Effector CD4-positive, alpha-beta T cell (primary cell): ENCODE data around the gene KCNA3.
"Not testable (repeated sequence)": the region's sequence is repeated elsewhere in the genome, so short reads cannot be mapped to it uniquely, and the experiment has no call there.

Source experiments
- DNase-seq: peaks from one replicate; pipeline ENCODE4 v3.0.0-alpha.2; 2020

KCNA3 gene

DNA sequence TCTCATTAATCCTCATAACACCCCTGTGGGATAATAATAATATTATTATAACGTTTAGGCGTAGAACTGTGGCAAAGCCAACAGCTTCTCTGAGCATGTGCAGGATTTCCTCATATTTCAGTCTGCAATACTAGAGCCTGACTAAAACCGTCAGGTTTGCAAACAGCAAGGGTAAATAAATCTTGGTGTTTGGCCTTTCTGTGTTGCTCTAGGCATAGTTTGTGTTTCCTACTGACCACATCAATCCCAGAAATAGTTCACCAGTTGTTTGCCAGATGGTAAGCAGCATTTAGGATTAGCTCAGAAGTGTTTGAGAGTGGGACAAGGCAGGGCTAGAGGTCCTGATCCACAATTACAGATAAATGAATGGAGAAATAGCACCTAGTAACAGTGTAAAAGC, 2.8 kb upstream of the KCNA3 start:
- no peak for DNase-seq

DNA sequence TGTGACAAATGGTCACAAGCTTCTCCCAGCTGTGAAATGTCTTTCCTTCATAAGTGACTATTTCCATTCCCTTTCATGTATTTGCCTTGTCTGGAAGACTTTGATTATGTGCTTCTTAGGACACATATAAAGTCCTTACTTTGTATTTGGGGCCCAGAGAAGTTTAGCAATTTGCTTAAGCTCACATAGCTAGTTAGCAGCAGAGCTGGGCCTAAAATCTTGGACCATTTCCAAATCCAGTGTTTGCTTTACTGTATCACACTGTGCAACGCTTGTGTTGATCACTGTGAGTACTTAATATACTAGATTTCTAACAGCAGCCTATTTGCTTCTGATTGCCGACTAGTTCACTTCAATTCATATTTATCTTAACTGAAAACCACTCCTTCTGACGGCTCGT, 2.2 kb upstream of the KCNA3 start:
- no peak for DNase-seq

DNA sequence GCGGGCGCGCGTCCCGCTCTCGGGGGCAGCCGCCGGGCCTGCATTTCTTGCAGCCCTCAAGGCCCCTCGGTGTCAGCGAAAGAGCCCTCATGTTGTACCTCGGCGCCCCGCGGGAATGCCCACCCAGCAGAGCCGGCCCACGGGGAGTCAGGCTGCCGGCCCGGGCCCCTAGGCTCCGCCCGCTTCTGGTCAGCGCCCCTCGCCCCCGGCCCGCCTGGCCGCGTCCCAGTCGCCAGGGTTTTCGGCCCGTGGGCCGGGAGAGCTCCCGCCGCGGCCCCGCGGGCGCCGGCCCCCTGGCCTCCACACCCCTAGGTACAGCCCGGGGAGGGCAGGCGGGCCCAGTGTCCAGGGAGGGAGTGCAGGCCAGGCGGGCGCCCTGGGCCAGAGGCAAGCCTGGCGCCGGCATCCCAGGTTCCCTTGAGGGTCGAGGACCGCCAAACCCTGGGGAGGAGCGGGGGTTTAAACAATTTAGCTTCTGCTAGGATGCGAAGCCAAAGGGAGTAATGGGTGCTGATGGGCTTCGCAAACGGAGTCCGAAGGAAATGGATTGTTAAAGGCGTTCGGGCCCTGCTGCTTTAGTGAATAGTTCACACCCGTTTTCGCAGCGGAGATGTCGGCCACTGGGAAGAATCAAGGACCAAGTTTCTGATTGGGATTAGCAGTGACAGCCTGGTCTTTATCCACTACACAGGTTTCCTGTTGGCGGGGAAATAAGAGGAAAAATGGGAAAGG, 486 bp upstream of the KCNA3 start:
- DNase-seq, result no peak

- DNase-seq, result peak; percentile 17
Measured at GRCh38 chr1:110673805-110674336, 869 bp downstream of the KCNA3 start.

- no peak for DNase-seq
Measured at GRCh38 chr1:110673197-110673701, 1.5 kb downstream of the KCNA3 start.

GRCh38 chr1:110672753-110673108, 2.0 kb downstream of the KCNA3 start:
- DNase-seq, result peak; percentile 41

- DNase-seq, result peak; percentile 80
Measured at GRCh38 chr1:110672001-110672752, 2.6 kb downstream of the KCNA3 start.

- DNase-seq, result no peak
Measured at GRCh38 chr1:110671361-110671760, 3.4 kb downstream of the KCNA3 start.

GRCh38 chr1:110668549-110668948, 6.2 kb downstream of the KCNA3 start:
- no peak for DNase-seq

DNA sequence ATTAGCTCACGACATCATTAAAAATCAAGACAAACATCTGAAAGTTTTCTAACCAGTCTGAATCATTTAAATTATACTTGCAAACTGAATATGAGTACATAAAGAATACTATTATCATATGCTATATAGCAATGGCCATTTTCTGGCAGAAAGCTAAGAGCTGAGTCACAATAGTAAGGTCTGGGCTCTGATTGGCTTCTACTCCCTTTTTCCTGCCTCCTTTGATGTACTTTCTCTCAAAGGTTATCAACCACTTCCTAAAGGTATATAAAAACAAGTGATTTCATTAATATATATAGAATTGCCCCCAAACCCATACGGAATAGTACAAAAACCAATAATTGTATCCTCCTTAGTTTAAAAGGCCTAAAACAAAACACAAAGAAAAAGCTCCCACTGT, 7.0 kb downstream of the KCNA3 start:
- no peak for DNase-seq

DNA sequence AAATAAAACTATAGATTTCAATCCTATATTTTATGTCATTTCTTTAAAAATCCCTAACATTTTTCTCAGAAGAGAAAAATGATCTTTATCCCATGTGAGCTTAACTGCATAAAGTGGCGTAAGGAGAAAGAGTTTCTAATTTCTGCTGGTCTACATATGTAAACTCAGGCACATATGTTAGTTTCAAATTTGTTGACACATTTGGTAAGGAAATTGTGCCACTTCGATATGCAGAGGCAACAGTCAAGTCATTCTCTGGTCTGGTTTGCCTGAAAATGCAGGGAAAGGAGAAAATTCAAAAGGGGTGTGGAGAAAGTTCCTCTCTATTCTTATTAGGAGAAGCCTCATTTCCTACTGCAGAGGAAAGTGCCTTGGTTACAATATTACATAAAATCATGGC, 11.5 kb downstream of the KCNA3 start:
- DNase-seq, result no peak

DNA sequence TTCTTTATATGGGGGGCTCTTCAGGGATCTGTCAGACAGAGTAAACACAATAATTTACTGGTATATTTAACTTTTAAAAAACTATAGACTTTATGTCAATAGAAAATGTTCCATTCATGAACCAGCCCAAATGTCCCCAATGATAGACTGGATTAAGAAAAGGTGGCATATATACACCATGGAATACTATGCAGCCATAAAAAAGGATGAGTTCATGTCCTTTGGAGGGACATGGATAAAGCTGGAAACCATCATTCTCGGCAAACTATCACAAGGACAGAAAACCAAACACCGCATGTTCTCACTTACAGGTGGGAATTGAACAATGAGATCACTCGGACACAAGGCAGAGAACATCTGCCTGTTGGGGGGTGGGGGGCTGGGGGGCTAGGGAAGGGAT, 15.2 kb downstream of the KCNA3 start:
- DNase-seq, result not testable (repeated sequence)

DNA sequence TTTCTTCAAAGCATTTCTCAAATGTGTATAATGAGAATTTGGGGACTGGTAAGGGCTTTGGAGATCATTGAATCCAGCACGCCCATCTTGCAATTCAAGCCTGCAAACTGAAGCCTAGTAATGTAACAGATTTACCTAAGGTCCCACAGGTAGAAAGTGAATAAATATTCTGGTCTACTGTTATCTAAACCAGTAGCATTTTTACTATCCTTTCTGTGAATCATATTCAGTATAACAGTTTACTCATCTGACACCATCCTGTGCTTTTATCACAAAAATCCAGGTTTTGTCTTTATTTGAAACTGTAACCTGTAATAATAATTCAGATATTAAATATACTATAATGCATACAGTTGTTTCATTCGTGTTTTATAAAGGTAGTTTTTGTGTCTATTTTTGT, 17.4 kb downstream of the KCNA3 start:
- no peak for DNase-seq

DNA sequence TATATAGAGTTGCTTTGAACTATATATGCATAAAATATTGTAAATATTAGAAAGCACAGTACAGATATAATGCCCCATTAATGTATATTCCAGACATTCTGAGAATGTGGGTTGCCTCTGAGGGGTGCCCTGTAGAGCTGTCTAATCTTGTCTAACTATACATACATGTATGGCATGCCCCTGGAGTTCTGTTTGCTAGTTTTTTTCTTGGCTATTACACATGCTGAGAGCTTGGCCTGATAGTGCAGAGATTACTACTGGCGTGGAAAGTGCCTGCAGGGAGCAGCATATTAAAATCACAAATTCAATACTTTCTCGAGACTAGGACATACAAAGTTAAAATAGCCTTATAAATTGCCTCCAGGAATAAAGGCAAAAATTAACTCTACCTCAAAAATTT, 24.1 kb downstream of the KCNA3 start:
- DNase-seq, result no peak

GRCh38 chr1:110648417-110648816, 26.3 kb downstream of the KCNA3 start:
- DNase-seq, result no peak

DNA sequence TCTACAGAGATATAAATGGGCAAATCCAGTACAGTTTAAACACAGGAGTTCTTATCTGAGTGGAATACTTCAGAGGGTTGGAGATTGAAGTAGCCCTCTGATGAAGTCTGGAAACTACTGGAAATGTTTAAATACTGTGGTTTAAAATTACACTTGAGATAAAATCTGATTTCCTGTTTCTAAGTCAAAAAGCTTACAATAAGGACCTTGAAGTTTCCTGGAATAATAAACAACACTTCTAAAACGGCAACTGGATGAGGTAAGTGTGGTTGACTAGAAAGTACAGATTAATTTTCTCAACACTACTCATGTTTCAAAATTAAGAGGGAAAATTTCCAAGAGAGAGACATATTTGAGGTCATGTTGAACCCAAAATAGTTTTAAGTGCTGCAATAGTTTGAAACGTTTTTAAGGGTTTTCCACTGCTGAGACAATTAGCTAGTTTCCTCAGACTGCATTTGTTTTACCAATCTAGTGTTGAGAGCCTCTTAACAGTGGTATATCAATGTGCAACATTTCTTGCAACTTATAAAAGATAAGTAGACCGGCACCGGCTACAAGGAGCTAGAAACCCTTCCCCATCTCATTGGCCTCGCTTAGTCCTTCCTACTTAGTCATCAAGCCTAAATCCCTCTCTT, 27.4 kb downstream of the KCNA3 start:
- no peak for DNase-seq

- DNase-seq, result no peak
Measured at GRCh38 chr1:110645821-110646735, 28.7 kb downstream of the KCNA3 start.

GRCh38 chr1:110645211-110645610, 29.5 kb downstream of the KCNA3 start:
- no peak for DNase-seq

- no peak for DNase-seq
Measured at GRCh38 chr1:110643879-110644472, 30.8 kb downstream of the KCNA3 start.

- DNase-seq, result no peak
Measured at GRCh38 chr1:110639724-110640386, 34.9 kb downstream of the KCNA3 start.

GRCh38 chr1:110638556-110638955, 36.2 kb downstream of the KCNA3 start:
- no peak for DNase-seq
